GM04504 (cell line): Measurements from ENCODE around the gene DELE1.

Experiments
- DNase-seq: peaks from one replicate; pipeline ENCODE4 v3.0.0-alpha.2; 2012; ENCODE audit warnings: low read depth

The DELE1 gene, protein sequence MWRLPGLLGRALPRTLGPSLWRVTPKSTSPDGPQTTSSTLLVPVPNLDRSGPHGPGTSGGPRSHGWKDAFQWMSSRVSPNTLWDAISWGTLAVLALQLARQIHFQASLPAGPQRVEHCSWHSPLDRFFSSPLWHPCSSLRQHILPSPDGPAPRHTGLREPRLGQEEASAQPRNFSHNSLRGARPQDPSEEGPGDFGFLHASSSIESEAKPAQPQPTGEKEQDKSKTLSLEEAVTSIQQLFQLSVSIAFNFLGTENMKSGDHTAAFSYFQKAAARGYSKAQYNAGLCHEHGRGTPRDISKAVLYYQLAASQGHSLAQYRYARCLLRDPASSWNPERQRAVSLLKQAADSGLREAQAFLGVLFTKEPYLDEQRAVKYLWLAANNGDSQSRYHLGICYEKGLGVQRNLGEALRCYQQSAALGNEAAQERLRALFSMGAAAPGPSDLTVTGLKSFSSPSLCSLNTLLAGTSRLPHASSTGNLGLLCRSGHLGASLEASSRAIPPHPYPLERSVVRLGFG

GRCh38 chr5:141923448-141924313 is at the start of gene DELE1:
TSS of gene DELE1 (plus strand) at chr5:141923871. CDS start at chr5:141923942, 71 bp downstream.
- peak; percentile 86 for DNase-seq

DNA sequence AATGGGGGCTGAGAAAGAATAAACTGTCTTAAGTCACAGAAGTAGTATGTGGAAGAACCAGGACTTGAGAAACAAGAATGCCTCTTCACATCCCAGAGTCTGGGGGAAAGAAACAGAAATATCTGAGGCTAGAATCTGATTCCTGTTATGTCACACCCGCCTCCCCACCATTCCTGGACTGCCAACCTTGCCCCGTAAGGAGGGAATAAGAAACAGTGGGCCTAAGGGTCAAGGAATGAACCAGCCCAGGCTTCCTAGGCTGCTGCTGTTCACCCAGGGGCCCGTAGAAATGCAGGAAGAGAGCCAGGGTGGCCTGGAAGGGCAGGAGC is 49.8 kb upstream of the DELE1 start:
- no peak for DNase-seq

- DNase-seq: no peak
Measured at GRCh38 chr5:141874262-141874964, 49.3 kb upstream of the DELE1 start.

DNA sequence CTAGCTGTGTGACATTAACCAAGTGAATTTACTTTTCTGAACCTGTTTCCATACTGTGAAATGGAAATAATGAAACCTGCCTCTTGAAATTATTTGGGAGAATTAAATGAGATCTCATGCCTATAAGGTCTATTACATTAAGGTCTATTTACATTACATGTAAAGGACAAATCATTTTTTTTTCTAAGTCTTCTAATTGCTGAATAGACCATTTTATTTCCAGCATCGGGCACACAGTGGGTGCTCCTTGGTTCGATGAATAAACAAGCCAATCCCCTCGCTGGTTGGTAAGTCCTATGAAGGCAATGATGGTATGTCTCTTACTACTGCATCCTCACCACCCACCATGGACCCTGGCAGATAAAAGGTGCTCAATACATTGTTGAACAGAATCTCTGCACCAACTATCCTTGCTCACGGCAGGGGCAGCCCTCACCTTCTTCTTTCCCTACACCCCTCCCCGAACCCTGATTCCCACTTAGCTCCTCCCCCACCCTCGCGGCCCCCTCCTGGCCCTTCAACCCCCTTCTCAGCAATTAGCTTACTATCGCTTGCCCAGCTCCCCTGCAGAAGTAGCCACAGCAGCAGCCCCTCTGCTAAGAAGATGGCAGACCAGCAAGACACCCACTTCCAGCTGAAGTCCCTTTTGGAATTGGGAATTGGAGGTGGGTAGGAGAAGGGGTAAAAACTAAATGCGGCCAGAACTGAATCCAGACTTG is 48.5 kb upstream of the DELE1 start:
- DNase-seq: no peak

- no peak for DNase-seq
Measured at GRCh38 chr5:141875795-141876627, 47.7 kb upstream of the DELE1 start.

GRCh38 chr5:141876628-141877355 is 46.9 kb upstream of the DELE1 start:
- no peak for DNase-seq

GRCh38 chr5:141877356-141878185 is 46.1 kb upstream of the DELE1 start:
- DNase-seq: no peak

GRCh38 chr5:141878186-141878710 is 45.4 kb upstream of the DELE1 start, which contains the start of gene PCDH1:
TSS of gene PCDH1 (minus strand) at chr5:141878410. CDS start at chr5:141878262, 148 bp downstream.
- no peak for DNase-seq

DNA sequence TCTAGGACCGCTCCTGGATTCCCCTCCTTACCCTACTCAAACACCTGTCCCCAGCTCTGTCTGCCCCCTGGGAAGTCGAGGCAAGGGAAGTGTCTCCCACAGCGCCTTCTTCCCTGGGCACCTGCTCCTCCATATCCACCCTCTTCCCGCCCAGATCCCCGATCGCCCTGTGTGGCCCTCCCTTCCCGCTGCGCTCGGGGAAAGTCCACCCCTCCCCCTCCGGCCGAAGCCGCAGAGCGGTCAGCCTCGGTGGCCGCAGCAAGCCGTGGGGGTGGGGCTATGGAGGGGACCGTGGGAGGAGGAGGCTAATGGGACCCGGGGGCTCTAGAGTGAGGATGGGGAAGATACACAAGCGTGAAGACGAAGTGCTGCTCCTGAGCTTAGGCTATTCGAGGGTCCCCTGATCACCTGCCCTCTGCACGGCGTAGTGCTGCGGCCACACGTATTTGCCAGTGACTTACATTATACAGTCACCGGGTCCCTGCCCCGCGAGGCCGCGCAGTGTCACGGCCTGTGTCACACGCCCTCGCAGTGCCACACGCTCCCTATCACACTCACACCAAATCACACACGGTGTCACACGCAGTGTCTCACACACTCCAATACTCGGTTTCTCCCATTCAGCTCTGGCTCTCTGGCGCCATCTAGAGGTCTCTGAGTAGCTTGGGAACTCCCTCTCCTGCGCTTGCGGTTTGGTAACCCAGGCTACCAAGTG is 44.8 kb upstream of the DELE1 start:
- DNase-seq: peak; percentile 75

DNA sequence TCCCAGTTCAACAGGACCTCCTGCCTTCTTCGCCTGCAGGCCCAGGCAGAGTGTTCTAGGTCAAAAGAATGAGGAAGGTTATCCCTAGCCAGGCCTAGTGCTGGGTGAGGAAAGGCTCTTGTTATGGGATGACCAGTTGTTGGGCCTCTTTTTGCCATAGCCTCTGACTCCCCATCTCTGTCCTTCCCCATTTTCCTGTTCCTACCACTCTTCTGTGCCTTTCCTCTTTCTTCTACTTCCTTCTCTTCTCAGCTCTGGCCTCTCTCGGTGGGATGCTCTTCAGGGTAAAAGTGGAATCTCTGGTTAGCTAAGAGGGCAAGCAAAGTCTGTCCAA is 44.3 kb upstream of the DELE1 start:
- DNase-seq: no peak

- DNase-seq: no peak
Measured at GRCh38 chr5:141879941-141880738, 43.5 kb upstream of the DELE1 start.

DNA sequence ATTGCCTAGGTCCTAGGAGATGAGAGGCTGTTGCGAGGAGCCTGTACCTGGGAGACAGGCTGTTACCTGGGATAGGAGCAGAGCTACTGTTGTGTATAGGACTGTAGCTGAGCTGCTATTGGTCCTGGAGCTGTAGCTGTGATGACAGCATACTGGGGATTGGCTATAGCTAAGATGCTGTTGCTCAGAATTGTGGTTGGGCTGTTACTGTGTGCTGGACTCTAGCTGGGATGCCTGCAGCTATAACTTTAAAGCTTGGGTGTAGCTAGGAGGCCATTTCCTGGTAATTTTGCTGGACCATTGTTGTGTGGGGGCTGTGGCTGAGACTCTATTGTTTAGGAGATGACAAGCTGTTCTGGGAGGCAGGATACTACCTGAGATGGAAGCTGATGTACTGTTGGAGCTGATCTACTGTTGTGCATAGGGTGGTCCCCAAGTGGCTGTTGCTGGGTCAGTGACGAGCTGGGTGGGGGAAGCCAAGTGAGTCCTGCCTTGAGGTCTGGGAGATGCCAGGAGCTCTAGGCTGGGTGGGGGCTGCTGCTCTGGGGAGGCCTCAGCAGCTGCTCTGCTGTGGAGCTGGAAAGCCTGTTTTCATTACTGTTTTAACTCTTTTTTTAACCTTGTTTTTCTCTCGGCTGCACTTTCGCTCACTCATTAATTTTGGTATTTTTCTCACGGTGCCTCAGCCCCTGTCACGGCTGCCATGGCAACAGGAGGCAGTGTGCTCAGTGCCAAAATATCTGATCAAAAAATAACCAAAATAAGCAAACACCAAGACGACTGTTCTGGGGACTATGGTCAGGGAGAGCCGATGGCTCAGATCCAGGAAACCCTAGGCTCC is 42.5 kb upstream of the DELE1 start:
- DNase-seq: no peak

- no peak for DNase-seq
Measured at GRCh38 chr5:141881886-141882285, 41.8 kb upstream of the DELE1 start.

DNA sequence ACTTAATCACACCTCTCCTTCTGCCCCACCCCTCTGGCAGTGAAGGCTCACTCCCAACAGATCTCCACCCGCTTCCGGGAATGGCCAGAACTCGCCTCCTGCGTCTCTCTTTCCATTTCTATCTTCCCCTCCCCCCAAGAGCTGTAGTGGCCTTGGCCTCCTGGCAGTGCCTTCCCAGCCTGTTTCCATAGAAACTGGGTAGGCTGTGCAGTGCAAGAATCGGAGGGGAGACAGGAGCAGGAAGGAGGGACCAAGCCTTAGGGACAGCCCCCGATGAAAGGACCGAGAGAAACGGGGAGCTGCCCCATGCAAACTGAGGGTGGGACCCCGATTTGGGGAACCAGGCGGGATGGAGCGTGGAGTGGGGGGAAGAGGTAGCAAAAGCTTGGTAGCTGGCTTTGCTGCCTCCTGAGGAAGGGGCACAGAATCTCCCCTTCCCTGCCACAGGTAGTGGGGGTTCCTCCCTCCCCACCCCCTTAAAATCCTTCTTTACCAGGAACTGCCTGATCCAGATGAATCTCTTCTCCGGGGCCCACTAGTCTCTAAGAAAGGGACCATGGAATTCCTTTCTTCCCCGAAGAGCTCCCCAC is 41.0 kb upstream of the DELE1 start:
- DNase-seq: no peak

DNA sequence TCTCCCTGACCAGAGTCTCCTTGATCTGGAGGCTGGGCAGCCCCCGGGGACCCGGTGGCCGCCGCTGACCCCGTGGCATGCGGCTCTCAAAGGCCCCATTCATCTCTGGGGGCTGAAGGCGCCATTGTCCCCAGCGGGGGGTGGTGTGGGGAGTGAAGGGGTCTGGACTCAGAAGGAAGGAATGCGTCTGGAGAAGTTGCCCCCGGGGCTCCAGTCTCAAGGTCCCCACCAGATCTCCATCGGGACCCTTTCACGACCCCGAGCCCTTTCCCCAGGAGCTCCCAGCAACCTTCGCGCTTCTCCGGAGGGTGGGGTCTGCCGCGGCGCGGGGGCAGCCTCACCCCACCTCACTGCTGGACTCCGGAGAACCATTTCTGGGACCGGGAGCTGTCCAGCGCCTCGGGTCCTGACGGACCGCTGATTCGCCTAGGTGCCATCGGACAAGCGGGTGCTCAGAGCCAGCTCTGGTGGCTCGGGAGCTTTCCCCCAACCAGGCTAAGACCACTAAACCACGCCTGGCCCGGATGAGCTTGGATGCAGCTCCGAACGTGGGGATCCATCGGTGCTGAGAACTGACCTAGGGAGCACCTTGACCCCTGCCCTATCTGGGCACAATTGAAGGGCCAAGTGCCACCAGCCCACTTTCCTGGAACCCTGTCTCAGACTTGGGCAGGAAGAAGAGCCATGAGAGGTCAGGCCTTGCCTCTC is 40.3 kb upstream of the DELE1 start:
- no peak for DNase-seq
